SK-N-SH (cell line): ENCODE data around the gene ZNF546. TPM values are rescaled to one million over a fixed set of nuclear protein-coding genes. Genes with fewer than 3 reads are reported as not detected.

Source experiments
- CTCF ChIA-PET: fragments of 300-600, 350-600 bp; formaldehyde crosslinking; extraction: SDS; loops from one replicate; lab custom pipeline; 2021; lab: Yijun Ruan, JAX
- POLR2A ChIA-PET: fragments of 350-600 bp; sonication (Branson Sonifier 250); formaldehyde crosslinking; extraction: SDS; loops from one replicate; lab custom pipeline; 2020; ENCODE audit warnings: antibody characterized with exemption, inconsistent platforms; lab: Yijun Ruan, JAX
- DNase-seq: peaks from one replicate; pipeline ENCODE4 v3.0.0; 2012
- H2AFZ ChIP-seq: fragments of 200-600 bp; sonication (generic); 2 replicates; pipeline ENCODE4 v1.8.1; 2016; ENCODE audit warnings: antibody characterized with exemption, mild to moderate bottlenecking, low read depth
- H3F3A ChIP-seq: fragments of 200-600 bp; sonication (generic); replicated peaks from 2 replicates; pipeline ENCODE3; 2016; ENCODE audit warnings: antibody characterized with exemption, mild to moderate bottlenecking; ENCODE audit not compliant: insufficient read depth
- H3K27ac ChIP-seq, 2 experiments: fragments of 200-500 bp in 1 of 2; fragments of 200-600 bp in 1 of 2; sonication (Bioruptor generic) in 1 of 2; sonication (generic), shearing (Covaris generic) in 1 of 2; 2 replicates each; pipeline versions ENCODE4 v1.5.1 to v1.6.1; 2014 to 2016; ENCODE audit warnings: low read depth in 2 of 2, inconsistent platforms in 1 of 2, low read length in 1 of 2, mild to moderate bottlenecking in 1 of 2, mixed read lengths in 1 of 2
- H3K27me3 ChIP-seq: fragments of 200-600 bp; sonication (generic), shearing (Covaris generic); 2 replicates; pipeline ENCODE4 v1.6.1; 2016; ENCODE audit warnings: mixed run types; ENCODE audit not compliant: insufficient read depth
- H3K36me3 ChIP-seq, 2 experiments: fragments of 200-500 bp in 1 of 2; fragments of 200-600 bp in 1 of 2; sonication (Bioruptor generic) in 1 of 2; sonication (generic) in 1 of 2; replicated peaks in 1 of 2; 2 replicates each; pipeline versions ENCODE3 to v1.5.1; 2014 to 2016; ENCODE audit warnings: low read length in 1 of 2, mild to moderate bottlenecking in 1 of 2; ENCODE audit not compliant: insufficient read depth in 2 of 2, control insufficient read depth in 1 of 2
- H3K4me1 ChIP-seq, 2 experiments: fragments of 200-500 bp in 1 of 2; fragments of 200-600 bp in 1 of 2; sonication (Bioruptor generic) in 1 of 2; sonication (generic), shearing (Covaris generic) in 1 of 2; 2 replicates each; pipeline versions ENCODE4 v1.5.1 to v1.6.1; 2014 to 2016; ENCODE audit warnings: low read depth in 1 of 2, low read length in 1 of 2, mixed run types in 1 of 2; ENCODE audit not compliant: insufficient read depth in 2 of 2, control insufficient read depth in 1 of 2
- H3K4me2 ChIP-seq: fragments of 200-600 bp; sonication (generic), shearing (Covaris generic); 2 replicates; pipeline ENCODE4 v1.6.1; 2017; ENCODE audit warnings: mixed run types
- H3K4me3 ChIP-seq, 2 experiments: fragments of 200-500 bp in 1 of 2; fragments of 200-600 bp in 1 of 2; sonication (Bioruptor generic) in 1 of 2; sonication (generic), shearing (Covaris generic) in 1 of 2; 2 replicates each; pipeline versions ENCODE4 v1.5.1 to v1.8.1; 2014 to 2016; ENCODE audit warnings: low read depth in 2 of 2, inconsistent platforms in 1 of 2, low read length in 1 of 2, mild to moderate bottlenecking in 1 of 2, mixed read lengths in 1 of 2, moderate library complexity in 1 of 2
- H3K79me2 ChIP-seq: fragments of 200-600 bp; sonication (generic); 2 replicates; pipeline ENCODE4 v1.8.1; 2017; ENCODE audit warnings: mild to moderate bottlenecking; ENCODE audit not compliant: insufficient read depth
- H3K9ac ChIP-seq: fragments of 200-600 bp; sonication (generic); 2 replicates; pipeline ENCODE4 v1.6.1; 2017; ENCODE audit warnings: mixed run types
- H3K9me2 ChIP-seq: fragments of 200-600 bp; sonication (generic); 2 replicates; pipeline ENCODE4 v1.6.1; 2017; ENCODE audit warnings: mixed run types
- H3K9me3 ChIP-seq: fragments of 200-600 bp; sonication (generic); 2 replicates; pipeline ENCODE4 v1.6.1; 2017; ENCODE audit warnings: mixed run types, mild to moderate bottlenecking, moderate library complexity
- H4K20me1 ChIP-seq: fragments of 200-600 bp; sonication (generic); 2 replicates; pipeline ENCODE4 v1.6.1; 2017; ENCODE audit warnings: mild to moderate bottlenecking, mixed run types; ENCODE audit not compliant: insufficient read depth
- CTCF ChIP-seq: fragments of 200-600 bp; sonication (generic); IDR thresholded peaks from 2 replicates; pipeline ENCODE4 v1.6.1; 2017; ENCODE audit warnings: antibody characterized with exemption, mild to moderate bottlenecking, moderate library complexity
- ELF1 ChIP-seq: IDR thresholded peaks from 2 replicates; pipeline ENCODE4 v1.4.0; 2012
- EP300 ChIP-seq, 2 experiments: IDR thresholded peaks; 2 replicates each; pipeline versions ENCODE4 v1.4.0 to v1.6.1; 2012; ENCODE audit warnings: borderline replicate concordance in 1 of 2, low read depth in 1 of 2, low read length in 1 of 2
- EZH2phosphoT487 ChIP-seq: fragments of 200-600 bp; sonication (generic); IDR thresholded peaks from 2 replicates; pipeline ENCODE4 v1.6.1; 2017; ENCODE audit warnings: low read depth, mixed run types, mild to moderate bottlenecking, antibody characterized with exemption, moderate library complexity, borderline replicate concordance
- FOXJ3 ChIP-seq: sonication (generic); formaldehyde crosslinking; IDR thresholded peaks from 2 replicates; pipeline ENCODE4 v1.5.1; 2020; ENCODE audit warnings: mild to moderate bottlenecking, missing genetic modification reagents
- GABPA ChIP-seq: IDR thresholded peaks from 2 replicates; pipeline ENCODE4 v1.4.0; 2012; ENCODE audit warnings: low read depth, mild to moderate bottlenecking
- MAX ChIP-seq: IDR thresholded peaks from 2 replicates; pipeline ENCODE4 v1.4.0; 2012; ENCODE audit warnings: low read depth
- MXI1 ChIP-seq: IDR thresholded peaks from 2 replicates; pipeline ENCODE4 v1.6.1; 2012; ENCODE audit warnings: mild to moderate bottlenecking, low read depth, low read length, improper control_type of control experiment
- NFIC ChIP-seq: IDR thresholded peaks from 2 replicates; pipeline ENCODE4 v1.4.0; 2012; ENCODE audit warnings: borderline replicate concordance
- NRF1 ChIP-seq: IDR thresholded peaks from 2 replicates; pipeline ENCODE4 v1.6.1; 2012; ENCODE audit warnings: low read depth, mild to moderate bottlenecking, low read length
- PBX3 ChIP-seq: IDR thresholded peaks from 2 replicates; pipeline ENCODE4; 2012
- RAD21 ChIP-seq: IDR thresholded peaks from 2 replicates; pipeline ENCODE4 v1.6.1; 2012; ENCODE audit warnings: mild to moderate bottlenecking, low read length
- RCOR1 ChIP-seq: fragments of 150-350 bp; IDR thresholded peaks from 2 replicates; pipeline ENCODE4 v1.6.1; 2017; ENCODE audit warnings: antibody characterized with exemption, low read length
- RFX5 ChIP-seq: IDR thresholded peaks from 2 replicates; pipeline ENCODE4 v1.6.1; 2012; ENCODE audit warnings: mild to moderate bottlenecking, improper control_type of control experiment, low read length
- RXRA ChIP-seq: IDR thresholded peaks from 2 replicates; pipeline ENCODE4 v1.4.0; 2012; ENCODE audit warnings: low read depth, mild to moderate bottlenecking, borderline replicate concordance
- SIN3A ChIP-seq: IDR thresholded peaks from 2 replicates; pipeline ENCODE4 v1.6.1; 2012; ENCODE audit warnings: low read depth, mild to moderate bottlenecking, low read length, moderate library complexity, borderline replicate concordance
- SMC3 ChIP-seq: IDR thresholded peaks from 2 replicates; pipeline ENCODE4 v1.6.1; 2012; ENCODE audit warnings: low read depth, low read length, improper control_type of control experiment
- USF1 ChIP-seq: IDR thresholded peaks from 2 replicates; pipeline ENCODE4 v1.4.0; 2012; ENCODE audit warnings: low read depth, borderline replicate concordance
- YY1 ChIP-seq: IDR thresholded peaks from 2 replicates; pipeline ENCODE4 v1.4.0; 2012; ENCODE audit warnings: low read depth, mild to moderate bottlenecking
- ZBTB33 ChIP-seq: IDR thresholded peaks from 2 replicates; pipeline ENCODE4 v1.4.0; 2012; ENCODE audit warnings: low read depth, borderline replicate concordance
- WGBS: methylation state at CpG from one replicate; pipeline ENCODE4 v1.1.6; 2017; ENCODE audit warnings: low lambda C conversion rate; 5-methylcytosine and 5-hydroxymethylcytosine counted together
- polyA plus RNA-seq, 3 experiments: library from polyadenylated mRNA; depleted of rRNA; stranded (reverse); fragments of >200 nt; gene quantifications; 2 replicates each; pipeline ENCODE4 v1.2.3, GENCODE V29; 2012

ZNF546 gene
- polyA plus RNA-seq, 1 of the 3 experiments (the other 2 are of a cell fraction), result 0.87 TPM

- TF ChIP-seq NFIC (no peak), ZBTB33 (no peak), CTCF (no peak)
These were observed 29.2 kb downstream of the ZNF546 start (continued) for GRCh38 chr19:40025938-40026596.

- Histone ChIP-seq H2AFZ (no peak overlapping the region), H3K4me1 (no peaks in the 10 kb centered on the region), H3K27me3 (no peaks in the 10 kb centered on the region), H3K4me2 (no peak overlapping the region), H3K79me2 (no peaks in the 10 kb centered on the region), H3F3A (no peaks in the 10 kb centered on the region), H3K9me3 (peaks cover 58% of the 10 kb centered on the region), H3K4me3 (no peak overlapping the region), H4K20me1 (no peaks in the 10 kb centered on the region), H3K9me2 (no peaks in the 10 kb centered on the region), H3K36me3 (peaks cover 0 to 13% of the 10 kb centered on the region in 2 experiments), H3K9ac (no peak overlapping the region), H3K27ac (no peak overlapping the region)
- TF ChIP-seq MXI1 (no peak), MAX (no peak), NFIC (no peak), PBX3 (no peak), EP300 (IDR thresholded peaks at IDR 0.05; ENCODE audit: borderline replicate concordance in 1 of 2, low read depth in 1 of 2, low read length in 1 of 2) (no peak), RCOR1 (no peak), RXRA (no peak), YY1 (no peak), EZH2phosphoT487 (no peak), USF1 (no peak), ELF1 (no peak), RFX5 (no peak), GABPA (no peak), SIN3A (no peak), RAD21 (no peak), FOXJ3 (CRISPR knock-in tag) (no peak), NRF1 (no peak), SMC3 (no peak)
- DNase-seq, result no peak
- ChIA-PET CTCF (no interaction called here), POLR2A (no interaction called here)
- WGBS, result 80% methylated on average over 5 of the region's 5 CpGs
These were observed 29.7 kb downstream of the ZNF546 start for GRCh38 chr19:40026597-40026970.
